GM19193 (cell line): ENCODE measurements around the gene ABAT.

Experiments
- POLR2A ChIP-seq: IDR thresholded peaks from 4 replicates; pipeline ENCODE4 v1.6.1; 2011; ENCODE audit not compliant: insufficient read depth, insufficient read length; ENCODE audit errors: extremely low read depth

The ABAT gene

DNA sequence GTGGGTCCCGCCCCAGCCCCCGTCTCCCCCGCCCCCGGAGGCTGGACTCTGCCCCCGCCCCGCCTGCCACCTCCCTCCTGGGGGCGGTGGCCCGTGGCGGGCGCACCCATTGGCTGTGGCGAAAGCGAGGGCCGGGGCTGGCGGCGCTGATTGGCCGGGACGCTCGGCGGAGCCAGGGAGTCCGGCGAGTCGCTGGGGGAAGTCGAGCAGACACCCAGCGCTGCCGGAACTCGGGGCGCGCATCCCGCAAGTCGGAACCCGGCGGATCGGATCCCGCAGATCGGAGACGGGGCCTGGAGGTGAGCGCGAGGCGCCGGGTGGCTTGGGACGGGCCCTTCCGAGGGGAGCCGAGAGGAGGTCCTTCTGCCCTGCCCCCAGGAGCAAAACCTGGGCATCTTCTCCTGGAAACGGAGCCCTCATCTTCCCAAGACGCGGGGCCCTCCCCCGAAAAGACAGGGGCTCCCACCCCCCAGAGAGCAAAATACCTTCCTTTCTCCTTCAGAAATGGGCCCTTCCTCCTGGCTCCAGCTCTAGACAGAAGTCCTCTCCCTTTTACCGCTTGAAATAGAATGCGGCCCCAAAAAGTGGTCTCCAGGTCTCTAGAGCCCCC is at the start of gene ABAT:
Gene ABAT, plus strand, starts transcription at position 205 of the 610 bp plus-strand sequence. CDS start 61,123 bp downstream, outside the sequence.
- TF ChIP-seq POLR2A, result peak; percentile 56

- TF ChIP-seq POLR2A, result no peak
Observed at GRCh38 chr16:8625491-8626087, 48.8 kb upstream of the ABAT start.

DNA sequence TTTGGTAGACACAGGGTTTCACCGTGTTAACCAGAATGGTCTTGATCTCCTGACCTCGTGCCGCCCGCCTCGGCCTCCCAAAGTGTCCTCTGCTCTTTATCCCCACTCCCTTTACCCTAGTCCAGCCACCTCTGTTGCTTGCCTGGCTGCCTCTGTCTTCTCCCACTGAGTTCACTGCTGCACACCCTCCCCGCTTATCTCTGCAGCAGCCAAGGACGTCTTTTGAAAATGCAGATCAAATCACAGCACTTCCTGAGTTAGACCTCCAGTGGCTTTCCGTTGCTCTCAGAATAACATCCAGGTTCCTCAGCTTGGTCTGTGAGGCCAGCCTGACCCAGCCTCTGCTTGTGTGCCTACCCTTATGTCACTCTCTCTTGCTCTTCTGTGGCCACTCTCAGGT is 47.5 kb upstream of the ABAT start:
- TF ChIP-seq POLR2A, result no peak

GRCh38 chr16:8627456-8627855 is 47.0 kb upstream of the ABAT start:
- TF ChIP-seq POLR2A, result no peak

DNA sequence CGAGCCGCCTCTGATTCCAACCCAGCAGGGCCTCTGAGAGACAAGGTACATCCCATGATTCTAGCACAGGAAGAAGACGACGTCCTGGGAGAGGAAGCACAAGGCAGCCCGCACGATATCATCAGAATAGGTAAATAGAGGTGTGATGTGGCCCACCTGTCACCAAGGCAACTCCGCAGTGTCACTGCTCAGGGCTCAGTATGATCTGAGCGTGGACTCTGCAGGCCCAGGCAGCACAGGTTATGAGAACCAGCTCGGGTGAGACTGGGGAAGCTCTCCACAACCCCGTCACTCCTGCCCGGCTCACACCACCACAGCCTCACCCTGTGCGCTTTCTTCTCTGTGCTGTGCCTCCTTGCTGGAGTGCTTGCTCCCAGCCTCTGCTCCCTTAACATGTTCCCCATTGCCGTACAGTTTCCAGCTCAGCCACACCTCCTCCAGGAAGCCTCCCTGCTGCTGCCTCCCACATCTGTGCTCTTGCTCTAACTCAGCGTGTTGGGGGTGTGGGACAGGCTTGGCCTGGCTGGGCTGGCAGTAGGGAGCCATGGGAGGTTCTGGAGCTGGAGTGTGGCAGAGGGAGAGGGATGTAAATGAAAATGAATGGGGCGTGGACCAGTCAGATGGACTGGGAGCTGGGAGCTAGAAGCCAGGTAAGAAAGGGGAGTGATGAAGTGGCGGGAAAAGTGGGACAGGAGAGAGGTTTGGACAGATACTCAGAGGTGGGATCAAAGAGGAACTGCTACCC is 45.3 kb upstream of the ABAT start:
- TF ChIP-seq POLR2A, result no peak

DNA sequence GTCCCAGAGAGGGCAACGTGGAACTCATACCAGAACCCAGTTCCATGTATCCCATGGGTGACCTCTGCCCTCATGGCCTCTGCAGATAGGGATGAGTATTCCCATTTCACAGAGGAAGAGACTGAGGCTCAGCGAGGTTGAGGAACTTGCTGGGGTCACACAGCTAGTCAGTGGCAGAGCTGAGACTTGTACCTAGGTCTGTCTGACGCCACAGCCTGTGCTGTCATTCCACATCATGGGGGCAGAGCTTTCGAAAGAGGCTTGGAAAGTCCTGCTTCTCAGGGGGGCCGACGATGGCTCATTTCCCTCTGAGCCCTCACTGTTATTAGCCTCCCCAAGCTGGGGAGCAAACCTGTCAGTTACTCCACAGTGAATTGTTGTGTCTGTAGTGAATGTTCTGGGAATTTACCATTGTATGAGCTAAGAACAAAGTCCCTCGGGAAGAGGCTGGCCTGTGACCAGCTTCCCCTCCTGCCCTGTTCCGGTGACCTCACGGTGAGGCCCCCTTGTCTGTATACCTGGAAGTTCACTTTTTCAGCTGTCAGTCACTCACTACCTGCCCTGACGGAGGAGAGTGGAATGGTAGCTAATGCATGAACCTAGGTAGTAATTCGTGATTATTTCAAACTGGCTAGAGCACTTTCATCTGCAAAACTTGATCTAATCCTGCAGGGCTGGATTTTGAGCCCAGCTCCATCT is 44.0 kb upstream of the ABAT start:
- no peak for TF ChIP-seq POLR2A

DNA sequence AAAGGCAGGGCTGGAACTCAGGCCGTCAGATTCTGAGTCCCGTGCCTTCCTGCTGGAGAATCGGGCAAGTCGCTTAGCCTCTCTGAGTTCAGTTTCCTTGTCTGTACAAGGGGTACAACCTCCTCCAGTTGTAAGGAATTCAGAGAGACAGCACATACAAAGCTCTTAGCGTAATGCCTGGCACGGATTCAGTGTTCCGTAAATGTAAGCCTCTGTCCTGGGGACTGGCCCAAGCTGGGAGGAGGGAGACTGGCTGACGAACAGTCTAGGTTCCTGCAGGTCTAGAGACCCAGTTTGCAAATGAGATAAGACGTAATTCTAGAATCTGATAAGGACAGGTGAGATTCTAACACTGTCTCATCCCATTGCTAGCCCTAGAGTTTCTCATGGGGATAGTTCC is 43.0 kb upstream of the ABAT start:
- TF ChIP-seq POLR2A, result no peak

DNA sequence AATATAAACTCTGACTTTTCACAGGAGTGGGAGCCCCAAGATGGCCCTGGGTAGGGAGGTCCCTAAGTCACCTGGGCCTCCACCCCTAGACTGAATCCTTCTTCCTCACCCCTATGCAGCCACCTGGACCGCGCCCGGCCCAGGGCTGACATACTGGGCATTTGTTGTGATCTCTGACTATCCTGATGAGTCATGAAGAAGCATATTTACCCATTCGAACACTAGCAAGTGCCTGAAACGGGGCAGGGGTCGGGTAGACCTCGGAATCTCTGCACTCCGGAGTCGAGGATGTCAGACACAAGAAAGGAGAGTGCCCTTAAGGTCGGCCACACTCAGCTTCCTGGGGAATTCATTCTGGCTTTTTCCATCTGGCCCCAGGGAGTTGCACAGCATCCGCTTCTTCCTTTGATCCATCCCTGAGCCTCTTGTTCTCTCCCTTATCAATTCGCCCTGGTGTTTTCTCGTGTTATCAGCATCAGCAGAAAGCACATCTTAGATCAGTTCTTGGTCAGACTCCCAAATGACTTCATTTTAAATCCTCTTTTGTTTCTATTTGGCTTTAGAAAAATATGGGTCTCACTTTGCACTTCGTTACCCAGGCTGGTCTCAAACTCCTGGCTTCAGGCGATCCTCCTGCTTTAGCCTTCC is 42.5 kb upstream of the ABAT start:
- no peak for TF ChIP-seq POLR2A

GRCh38 chr16:8632675-8633182 is 41.7 kb upstream of the ABAT start:
- no peak for TF ChIP-seq POLR2A

- no peak for TF ChIP-seq POLR2A
Observed at GRCh38 chr16:8634991-8635736, 39.3 kb upstream of the ABAT start.

DNA sequence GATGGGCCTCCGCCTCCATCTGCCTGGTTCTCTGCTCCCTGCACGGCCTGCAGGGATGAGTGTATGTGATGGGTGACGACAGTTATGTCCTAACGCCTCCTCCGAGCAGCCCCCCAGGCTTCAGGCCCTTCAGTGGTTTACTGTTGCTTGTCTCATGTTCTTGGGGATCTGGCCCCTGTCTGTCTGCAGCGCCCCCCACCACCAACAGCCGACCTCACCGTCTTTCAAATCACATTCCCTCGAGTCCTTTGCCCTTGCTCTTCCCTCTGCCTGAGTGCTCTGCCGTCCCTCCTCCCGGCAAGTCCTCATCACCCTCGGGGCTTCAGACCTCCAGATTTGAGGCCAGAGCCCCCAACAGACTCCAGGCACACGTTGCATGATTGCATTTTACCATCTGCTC is 34.7 kb upstream of the ABAT start:
- no peak for TF ChIP-seq POLR2A

GRCh38 chr16:8641671-8642070 is 32.7 kb upstream of the ABAT start:
- no peak for TF ChIP-seq POLR2A

DNA sequence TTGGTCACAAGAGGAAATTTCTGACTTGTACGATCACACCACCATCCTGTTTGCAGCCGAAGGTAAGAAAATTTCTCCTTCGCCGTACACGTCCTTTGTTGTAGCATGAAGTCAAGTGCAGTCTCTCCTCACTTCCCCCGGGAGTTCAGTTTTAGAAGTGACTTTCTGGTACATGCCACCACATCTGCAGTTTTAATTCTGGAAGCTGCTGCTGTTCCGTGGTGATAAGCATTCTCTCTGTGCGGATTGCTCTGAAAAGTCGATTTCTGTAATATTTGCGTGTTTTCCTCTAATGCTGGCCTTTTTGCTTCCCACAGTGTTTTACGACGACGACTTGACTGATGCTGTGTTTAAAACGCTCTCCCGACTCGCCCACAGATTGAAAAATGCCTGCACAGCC is 32.3 kb upstream of the ABAT start:
- no peak for TF ChIP-seq POLR2A
